Cardiac fibroblast (primary cell): Measurements from ENCODE around the gene CIART.
A peak's percentile ranks its signal among the peaks of the same experiment; 100 is the strongest.

Experiments used
- DNase-seq, 2 donors: peaks; one replicate each; pipeline versions ENCODE4 v3.0.0 to v3.0.0-alpha.2; 2010; ENCODE audit warnings: low read depth in 2 of 2
- H3K4me3 ChIP-seq, 2 donors: replicated peaks in 1 of 2; 1 replicate in 1 of 2; 2 replicates in 1 of 2; pipeline ENCODE4 v1.5.1; 2011; ENCODE audit warnings: low read depth in 2 of 2, low read length in 2 of 2, mild to moderate bottlenecking in 2 of 2, moderate library complexity in 1 of 2
- CTCF ChIP-seq: IDR thresholded peaks from one replicate; pipeline ENCODE4 v1.5.1; 2011; ENCODE audit warnings: low read depth, mild to moderate bottlenecking, low read length, inconsistent platforms

The CIART gene

GRCh38 chr1:150262388-150263320, 19.7 kb upstream of the CIART start:
- TF ChIP-seq CTCF: no peak
- H3K4me3 ChIP-seq: no peak overlapping the region

GRCh38 chr1:150263549-150263948, 18.8 kb upstream of the CIART start:
- no peak for DNase-seq
- no peak overlapping the region for H3K4me3 ChIP-seq
- no peak for TF ChIP-seq CTCF

More at GRCh38 chr1:150262388-150263320, 19.7 kb upstream of the CIART start:
- DNase-seq: no peak

GRCh38 chr1:150267896-150268295, 14.5 kb upstream of the CIART start:
- H3K4me3 ChIP-seq: peak overlapping the region; percentile 90 to 98
- DNase-seq: peak in 1 of 2 donors; percentile 3
- no peak for TF ChIP-seq CTCF

- no peak for TF ChIP-seq CTCF
- DNase-seq: peak; percentile 27 to 55
- peak overlapping the region; percentile 90 to 98 for H3K4me3 ChIP-seq
Measured at GRCh38 chr1:150268340-150268704, 14.0 kb upstream of the CIART start.

GRCh38 chr1:150268705-150269403, 13.5 kb upstream of the CIART start, which contains the start of gene APH1A:
APH1A (minus strand) TSS chr1:150269016; CDS start chr1:150268810, 206 bp downstream.
- peak within 1 kb of the TSS; percentile 90 to 98 for H3K4me3 ChIP-seq
- DNase-seq: peak; percentile 97 to 98

GRCh38 chr1:150269451-150269850, 12.9 kb upstream of the CIART start:
- H3K4me3 ChIP-seq: peak overlapping the region; percentile 90 to 98
- no peak for DNase-seq
- no peak for TF ChIP-seq CTCF

More at GRCh38 chr1:150268705-150269403, 13.5 kb upstream of the CIART start, which contains the start of gene APH1A:
- TF ChIP-seq CTCF: no peak
